ENCODE measurements around the gene LYAR. TPM values are rescaled to one million over a fixed set of nuclear protein-coding genes. Genes with fewer than 3 reads are reported as not detected.

The LYAR gene
- total RNA-seq, 1 donor from 2014 or later = 12.5 TPM

- Histone ChIP-seq H3K4me1 (peaks cover 10% of the 10 kb centered on the region), H3K27me3 (ENCODE audit: low read depth) (no peaks in the 10 kb centered on the region), H3K36me3 (peaks cover 43% of the 10 kb centered on the region), H3K4me3 (no peak overlapping the region), H3K27ac (replicated peaks) (no peak overlapping the region), H3K9me3 (replicated peaks) (no peaks in the 10 kb centered on the region)
- TF ChIP-seq CTCF (IDR thresholded peaks at IDR 0.05; ENCODE audit: borderline replicate concordance) = no peak
- intact Hi-C loops (cut with micrococcal nuclease) = no loop called here
- DNase-seq = no peak
Measured at GRCh38 chr4:4321951-4322688, 32.2 kb upstream of the LYAR start.

GRCh38 chr4:4320951-4321714, 31.2 kb upstream of the LYAR start:
- Histone ChIP-seq H3K4me1 (peaks cover 10% of the 10 kb centered on the region), H3K36me3 (peaks cover 53% of the 10 kb centered on the region), H3K4me3 (no peak overlapping the region), H3K27ac (replicated peaks) (no peak overlapping the region), H3K9me3 (replicated peaks) (no peaks in the 10 kb centered on the region), H3K27me3 (ENCODE audit: low read depth) (no peaks in the 10 kb centered on the region)
- DNase-seq = no peak
- TF ChIP-seq CTCF (IDR thresholded peaks at IDR 0.05; ENCODE audit: borderline replicate concordance) = no peak
- intact Hi-C loops (cut with micrococcal nuclease) = no loop called here

GRCh38 chr4:4320528-4320927, 30.6 kb upstream of the LYAR start:
- intact Hi-C loops (cut with micrococcal nuclease) = no loop called here
- peaks cover 59% of the 10 kb centered on the region for H3K36me3 ChIP-seq
- TF ChIP-seq CTCF (IDR thresholded peaks at IDR 0.05; ENCODE audit: borderline replicate concordance) = no peak

GRCh38 chr4:4317496-4318232, 27.7 kb upstream of the LYAR start:
- H3K4me1 ChIP-seq = no peaks in the 10 kb centered on the region
- intact Hi-C loops (cut with micrococcal nuclease) = no loop called here

More at GRCh38 chr4:4320528-4320927, 30.6 kb upstream of the LYAR start:
- Histone ChIP-seq H3K27ac (replicated peaks) (no peak overlapping the region), H3K4me3 (no peak overlapping the region), H3K4me1 (peaks cover 10% of the 10 kb centered on the region), H3K9me3 (replicated peaks) (no peaks in the 10 kb centered on the region), H3K27me3 (ENCODE audit: low read depth) (no peaks in the 10 kb centered on the region)
- no peak for DNase-seq

More at GRCh38 chr4:4317496-4318232, 27.7 kb upstream of the LYAR start:
- no peak overlapping the region for H3K4me3 ChIP-seq
- no peak for DNase-seq
- no peak for TF ChIP-seq CTCF (IDR thresholded peaks at IDR 0.05; ENCODE audit: borderline replicate concordance)
- H3K9me3 ChIP-seq (replicated peaks) = no peaks in the 10 kb centered on the region
- peaks cover 88% of the 10 kb centered on the region for H3K36me3 ChIP-seq
- no peaks in the 10 kb centered on the region for H3K27me3 ChIP-seq (ENCODE audit: low read depth)
- no peak overlapping the region for H3K27ac ChIP-seq (replicated peaks)
